ENCODE results near the gene P4HB.

The P4HB gene

DNA sequence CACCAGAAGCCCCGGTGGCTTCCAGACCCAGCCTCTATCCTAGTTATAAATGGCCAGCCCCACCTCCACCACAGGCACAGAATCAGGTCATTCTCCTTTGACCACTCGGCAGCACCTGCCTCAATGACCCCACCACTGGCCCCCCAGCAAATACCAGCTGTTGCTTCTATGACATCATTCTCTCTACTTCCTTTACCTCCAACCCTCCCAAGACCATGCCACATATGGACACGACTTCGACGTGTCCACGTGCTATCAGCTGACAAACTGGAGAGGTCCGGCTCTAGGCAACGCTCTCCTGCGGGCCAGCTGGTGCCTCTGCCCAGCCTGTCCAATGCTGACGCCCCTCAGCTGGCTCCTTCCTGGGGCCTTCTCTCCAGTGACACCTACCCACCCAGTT, 25.1 kb upstream of the P4HB start:
- TF ChIP-seq, protein P1, sequence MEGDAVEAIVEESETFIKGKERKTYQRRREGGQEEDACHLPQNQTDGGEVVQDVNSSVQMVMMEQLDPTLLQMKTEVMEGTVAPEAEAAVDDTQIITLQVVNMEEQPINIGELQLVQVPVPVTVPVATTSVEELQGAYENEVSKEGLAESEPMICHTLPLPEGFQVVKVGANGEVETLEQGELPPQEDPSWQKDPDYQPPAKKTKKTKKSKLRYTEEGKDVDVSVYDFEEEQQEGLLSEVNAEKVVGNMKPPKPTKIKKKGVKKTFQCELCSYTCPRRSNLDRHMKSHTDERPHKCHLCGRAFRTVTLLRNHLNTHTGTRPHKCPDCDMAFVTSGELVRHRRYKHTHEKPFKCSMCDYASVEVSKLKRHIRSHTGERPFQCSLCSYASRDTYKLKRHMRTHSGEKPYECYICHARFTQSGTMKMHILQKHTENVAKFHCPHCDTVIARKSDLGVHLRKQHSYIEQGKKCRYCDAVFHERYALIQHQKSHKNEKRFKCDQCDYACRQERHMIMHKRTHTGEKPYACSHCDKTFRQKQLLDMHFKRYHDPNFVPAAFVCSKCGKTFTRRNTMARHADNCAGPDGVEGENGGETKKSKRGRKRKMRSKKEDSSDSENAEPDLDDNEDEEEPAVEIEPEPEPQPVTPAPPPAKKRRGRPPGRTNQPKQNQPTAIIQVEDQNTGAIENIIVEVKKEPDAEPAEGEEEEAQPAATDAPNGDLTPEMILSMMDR (IDR thresholded peaks at IDR 0.05; ENCODE audit: low read depth, low read length, missing control alignments) = no peak
- no peak overlapping the region for H3K4me3 ChIP-seq (replicated peaks; ENCODE audit: low read depth, low read length)
- DNase-seq (ENCODE audit: extremely low read depth, low read depth) = no peak

DNA sequence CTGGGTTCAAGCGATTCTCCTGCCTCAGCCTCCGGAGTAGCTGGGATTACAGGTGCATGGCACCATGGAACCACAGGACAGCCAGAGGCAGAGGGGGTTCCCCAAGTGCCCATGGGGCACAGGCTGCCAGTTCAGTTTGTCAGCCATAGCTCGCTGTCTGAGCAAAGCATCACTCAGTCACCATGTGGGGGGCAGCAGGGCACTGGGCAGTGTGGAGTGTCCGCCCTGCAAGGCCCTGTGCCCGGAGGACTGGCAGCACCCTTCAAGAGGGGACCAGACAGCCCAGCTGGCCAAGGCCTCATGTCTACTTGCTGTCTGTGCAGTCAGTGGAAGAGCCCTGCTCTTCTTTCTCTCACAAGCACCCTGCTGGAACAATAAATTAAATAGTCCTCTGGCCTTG, 24.6 kb upstream of the P4HB start:
- no peak for DNase-seq (ENCODE audit: extremely low read depth, low read depth)
- H3K4me3 ChIP-seq (replicated peaks; ENCODE audit: low read depth, low read length) = no peak overlapping the region
- TF ChIP-seq, protein P1 (IDR thresholded peaks at IDR 0.05; ENCODE audit: low read depth, low read length, missing control alignments) = no peak

DNA sequence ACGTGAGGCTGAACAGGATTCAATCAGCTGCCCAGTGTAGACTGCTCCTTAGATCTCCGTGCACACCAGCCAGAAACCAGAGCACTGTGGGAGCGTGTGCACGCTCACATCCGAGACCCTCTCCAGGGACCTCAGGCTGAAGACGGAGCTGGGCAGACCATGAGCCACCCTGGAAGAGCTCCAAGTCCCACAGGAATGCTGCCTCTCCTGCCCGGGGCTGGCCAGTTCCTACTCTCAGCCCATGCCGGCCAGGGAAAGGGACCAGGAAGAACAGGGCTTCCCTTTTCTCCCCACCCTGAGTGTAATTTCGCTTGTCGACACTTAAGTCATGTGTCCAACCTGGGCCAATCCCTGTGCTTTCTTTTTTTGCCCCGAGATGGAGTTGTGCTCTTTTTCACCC, 24.2 kb upstream of the P4HB start:
- H3K4me3 ChIP-seq (replicated peaks; ENCODE audit: low read depth, low read length) = no peak overlapping the region
- TF ChIP-seq, protein P1 (IDR thresholded peaks at IDR 0.05; ENCODE audit: low read depth, low read length, missing control alignments) = no peak
- no peak for DNase-seq (ENCODE audit: extremely low read depth, low read depth)

DNA sequence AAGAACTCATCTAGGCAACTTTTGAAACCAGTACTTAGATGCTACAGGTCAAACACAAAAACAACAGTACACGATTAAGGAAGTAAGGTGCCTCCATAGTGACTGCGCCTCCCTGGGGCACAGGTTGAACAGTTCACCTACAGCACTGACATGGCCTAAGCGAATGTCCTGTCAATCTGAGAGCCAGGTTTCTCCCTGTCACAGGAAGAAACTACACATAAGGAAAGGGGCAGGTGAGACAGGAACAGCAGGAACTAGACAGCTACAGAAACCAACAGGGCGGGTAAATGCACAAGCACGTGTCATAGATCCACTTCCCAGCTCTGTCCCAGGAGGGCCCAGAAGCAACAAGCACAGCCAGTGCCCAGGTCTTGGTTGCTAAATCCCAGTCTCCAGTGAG, 18.8 kb upstream of the P4HB start:
- TF ChIP-seq, protein P1 (IDR thresholded peaks at IDR 0.05; ENCODE audit: low read depth, low read length, missing control alignments) = no peak

GRCh38 chr17:81878294-81878693, 18.0 kb upstream of the P4HB start:
- no peak for DNase-seq (ENCODE audit: extremely low read depth, low read depth)
- TF ChIP-seq, protein P1 (IDR thresholded peaks at IDR 0.05; ENCODE audit: low read depth, low read length, missing control alignments) = no peak

More for the DNA sequence above, 18.8 kb upstream of the P4HB start:
- H3K4me3 ChIP-seq (replicated peaks; ENCODE audit: low read depth, low read length) = no peak overlapping the region
- no peak for DNase-seq (ENCODE audit: extremely low read depth, low read depth)

GRCh38 chr17:81877569-81877968, 17.2 kb upstream of the P4HB start:
- no peak overlapping the region for H3K4me3 ChIP-seq (replicated peaks; ENCODE audit: low read depth, low read length)
- DNase-seq (ENCODE audit: extremely low read depth, low read depth) = no peak
- TF ChIP-seq, protein P1 (IDR thresholded peaks at IDR 0.05; ENCODE audit: low read depth, low read length, missing control alignments) = no peak

More at GRCh38 chr17:81878294-81878693, 18.0 kb upstream of the P4HB start:
- H3K4me3 ChIP-seq (replicated peaks; ENCODE audit: low read depth, low read length) = no peak overlapping the region
